GM13977 (cell line): Measurements from ENCODE around the gene SLC11A2.

ENCODE experiments used
- DNase-seq: peaks from one replicate; pipeline ENCODE4 v3.0.0; 2012; ENCODE audit warnings: low spot score
- CTCF ChIP-seq: IDR thresholded peaks from 2 replicates; pipeline ENCODE4 v1.5.1; 2012; ENCODE audit warnings: mild to moderate bottlenecking, control low read depth; ENCODE audit not compliant: insufficient read depth; ENCODE audit errors: extremely low read depth, missing control alignments
- in situ Hi-C: fragments of 300-500 bp; cut with MboI; formaldehyde crosslinking; loops from one replicate; pipeline ENCODE4 v1.12.0; 2022; ENCODE audit warnings: low sequenced_read_pairs, low pct_unique_long_range_greater_than_20kb, mixed read lengths, inconsistent platforms; ENCODE audit not compliant: unreplicated experiment

The SLC11A2 gene

GRCh38 chr12:51028813-51029150 lies 2.6 kb upstream of the SLC11A2 start:
- no peak for TF ChIP-seq CTCF
- in situ Hi-C loops, result no loop called here
- no peak for DNase-seq

- in situ Hi-C loops, result no loop called here
- DNase-seq, result no peak
- TF ChIP-seq CTCF, result peak; percentile 36
Measured at GRCh38 chr12:51028126-51028812, 2.1 kb upstream of the SLC11A2 start.

- DNase-seq, result no peak
- no peak for TF ChIP-seq CTCF
- in situ Hi-C loops, result no loop called here
Measured at GRCh38 chr12:51027342-51027835, 1.2 kb upstream of the SLC11A2 start.

- no peak for DNase-seq
- TF ChIP-seq CTCF, result no peak
- in situ Hi-C loops, result no loop called here
Measured at GRCh38 chr12:51025338-51025835, 797 bp downstream of the SLC11A2 start.

GRCh38 chr12:51023625-51024382 lies 2.4 kb downstream of the SLC11A2 start:
- in situ Hi-C loops, result no loop called here
- no peak for DNase-seq
- TF ChIP-seq CTCF, result no peak

GRCh38 chr12:51021694-51022093 lies 4.5 kb downstream of the SLC11A2 start:
- in situ Hi-C loops, result no loop called here
- DNase-seq, result no peak

More at GRCh38 chr12:51021694-51022093, 4.5 kb downstream of the SLC11A2 start:
- TF ChIP-seq CTCF, result no peak
